ENCODE measurements around the gene FAM120B. TPM values are rescaled to one million over a fixed set of nuclear protein-coding genes. Genes with fewer than 3 reads are reported as not detected.

Gene FAM120B
- total and polyA plus RNA-seq, 3 donors from 2014 or later: 33.8 to 62.2 (median 40.6) TPM

GRCh38 chr6:170446841-170447560 is 140.4 kb downstream of the FAM120B start:
- Histone ChIP-seq H3K27ac (no peak overlapping the region), H3K9me3 (no peaks in the 10 kb centered on the region), H3K4me3 (no peak overlapping the region), H3K27me3 (no peaks in the 10 kb centered on the region), H3K36me3 (ENCODE audit: low read depth, missing control alignments) (no peaks in the 10 kb centered on the region), H3K4me1 (no peaks in the 10 kb centered on the region)
- intact Hi-C loops (cut with DNase I; ENCODE audit: low total_unique reads): no loop called here
- no peak for TF ChIP-seq CTCF (IDR thresholded peaks at IDR 0.05)
- no peak for TF ChIP-seq POLR2A (IDR thresholded peaks at IDR 0.05)
- peak; percentile 2 for DNase-seq
- WGBS, 2 donors: 86 to 100% methylated on average over 6 to 14 of the region's 15 CpGs

GRCh38 chr6:170447561-170447930 is 141.0 kb downstream of the FAM120B start:
- Histone ChIP-seq H3K36me3 (ENCODE audit: low read depth, missing control alignments) (no peaks in the 10 kb centered on the region), H3K27me3 (no peaks in the 10 kb centered on the region), H3K27ac (no peak overlapping the region), H3K9me3 (no peaks in the 10 kb centered on the region), H3K4me1 (no peaks in the 10 kb centered on the region), H3K4me3 (no peak overlapping the region)
- DNase-seq: peak; percentile 4
- intact Hi-C loops (cut with DNase I; ENCODE audit: low total_unique reads): no loop called here
- 90 to 93% methylated on average over 12 to 14 of the region's 14 CpGs for WGBS, 2 donors
- TF ChIP-seq CTCF (IDR thresholded peaks at IDR 0.05) (no peak), POLR2A (IDR thresholded peaks at IDR 0.05) (no peak)

- no peak for TF ChIP-seq POLR2A (IDR thresholded peaks at IDR 0.05)
- Histone ChIP-seq H3K4me1 (no peaks in the 10 kb centered on the region), H3K4me3 (no peak overlapping the region), H3K9me3 (no peaks in the 10 kb centered on the region), H3K36me3 (ENCODE audit: low read depth, missing control alignments) (no peaks in the 10 kb centered on the region), H3K27me3 (no peaks in the 10 kb centered on the region), H3K27ac (no peak overlapping the region)
- intact Hi-C loops (cut with DNase I; ENCODE audit: low total_unique reads): no loop called here
- peak; percentile 6 for DNase-seq
- WGBS, 2 donors: 94% methylated on average over 12 of the region's 12 CpGs
Observed at GRCh38 chr6:170448317-170448716, 141.8 kb downstream of the FAM120B start.

- no peaks in the 10 kb centered on the region for H3K9me3 ChIP-seq
- WGBS, 2 donors: 82 to 92% methylated on average over 20 of the region's 20 CpGs
- no peaks in the 10 kb centered on the region for H3K27me3 ChIP-seq
- H3K27ac ChIP-seq: no peak overlapping the region
- H3K4me3 ChIP-seq: no peak overlapping the region
- peak; percentile 9 for DNase-seq
- H3K36me3 ChIP-seq (ENCODE audit: low read depth, missing control alignments): no peaks in the 10 kb centered on the region
- H3K4me1 ChIP-seq: no peaks in the 10 kb centered on the region
- TF ChIP-seq POLR2A (IDR thresholded peaks at IDR 0.05) (no peak), CTCF (IDR thresholded peaks at IDR 0.05) (no peak)
- intact Hi-C loops (cut with DNase I; ENCODE audit: low total_unique reads): no loop called here
Observed at GRCh38 chr6:170448751-170449630, 142.4 kb downstream of the FAM120B start.
